GM23248 (cell line): ENCODE data around the gene LYRM9.

Experiments used
- EZH2 ChIP-seq: fragments of 200-600 bp; sonication (generic); IDR thresholded peaks from 2 replicates; pipeline ENCODE4 v1.6.1; 2018; ENCODE audit warnings: antibody characterized with exemption, mild to moderate bottlenecking; ENCODE audit not compliant: insufficient read depth, poor library complexity, severe bottlenecking
- EZH2phosphoT487 ChIP-seq: fragments of 200-600 bp; sonication (generic); IDR thresholded peaks from 2 replicates; pipeline ENCODE4 v1.6.1; 2018; ENCODE audit warnings: antibody characterized with exemption, moderate library complexity, mild to moderate bottlenecking, low read depth; ENCODE audit not compliant: insufficient read depth

DNA sequence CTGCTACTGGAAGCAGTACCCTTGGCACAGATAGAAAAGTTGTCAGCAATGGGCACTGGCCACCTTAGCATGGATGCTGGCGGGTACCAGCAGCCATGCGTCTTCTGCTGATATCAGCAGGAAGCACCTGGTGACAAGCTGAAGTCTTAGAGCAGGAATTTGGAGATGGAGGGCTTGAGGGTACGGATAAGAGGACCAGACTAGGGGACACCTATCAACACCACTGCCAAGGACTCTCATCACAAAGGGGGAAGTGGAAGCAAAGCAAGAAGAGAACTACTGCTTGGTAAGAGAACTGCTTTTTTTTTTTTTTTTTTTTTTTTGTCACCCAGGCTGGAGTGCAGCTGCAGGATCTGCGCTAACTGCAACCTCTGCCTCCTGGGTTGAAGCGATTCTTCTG lies 35.4 kb upstream of the LYRM9 start:
- TF ChIP-seq EZH2phosphoT487 (no peak), EZH2 (no peak)
